Stimulated activated CD8-positive, alpha-beta memory T cell treated with anti-CD3 and anti-CD28 coated beads, Interleukin-4, amount 100 ng/mL, for 24 hours (primary cell): ENCODE data around the gene CRIP2.

Experiments used
- DNase-seq: peaks from one replicate; pipeline ENCODE4 v3.0.0-alpha.2; 2020; ENCODE audit warnings: low read depth

CRIP2 gene

DNA sequence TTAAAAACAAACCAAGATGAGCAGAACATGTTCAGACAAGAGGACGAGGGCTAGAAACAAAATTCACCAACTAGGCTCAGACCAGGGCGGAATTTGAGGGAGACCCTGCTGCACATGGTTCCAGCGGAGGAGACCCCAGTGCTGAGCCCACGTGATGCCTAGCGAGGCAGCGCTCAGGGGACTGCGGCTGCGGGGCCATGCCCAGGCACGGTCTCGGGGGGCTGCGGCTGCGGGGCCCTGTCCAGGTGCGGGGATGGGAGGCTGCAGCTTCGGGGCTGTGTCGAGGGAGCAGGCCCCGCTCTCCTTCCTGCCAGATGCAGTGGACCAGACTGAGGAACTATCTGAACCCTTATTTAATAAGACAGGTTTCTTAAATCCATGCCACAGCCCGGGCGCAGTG lies 12.7 kb upstream of the CRIP2 start:
- DNase-seq = no peak

DNA sequence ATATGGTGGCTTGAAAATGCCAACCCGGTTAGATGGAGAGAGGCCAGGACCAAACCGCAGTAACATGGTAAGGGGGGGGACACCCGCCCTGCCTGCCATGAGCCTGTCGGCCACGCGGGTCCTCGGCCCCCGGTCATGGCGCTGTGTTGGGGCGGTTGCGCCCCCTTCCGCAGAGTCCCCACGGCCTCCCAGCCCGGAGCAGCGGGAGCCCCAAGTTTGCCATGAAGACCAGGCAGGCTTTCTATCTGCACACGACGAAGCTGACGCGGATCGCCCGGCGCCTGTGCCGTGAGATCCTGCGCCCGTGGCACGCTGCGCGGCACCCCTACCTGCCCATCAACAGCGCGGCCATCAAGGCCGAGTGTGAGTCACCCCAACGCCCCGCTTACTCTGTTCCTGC lies 10.1 kb upstream of the CRIP2 start:
- DNase-seq = no peak

DNA sequence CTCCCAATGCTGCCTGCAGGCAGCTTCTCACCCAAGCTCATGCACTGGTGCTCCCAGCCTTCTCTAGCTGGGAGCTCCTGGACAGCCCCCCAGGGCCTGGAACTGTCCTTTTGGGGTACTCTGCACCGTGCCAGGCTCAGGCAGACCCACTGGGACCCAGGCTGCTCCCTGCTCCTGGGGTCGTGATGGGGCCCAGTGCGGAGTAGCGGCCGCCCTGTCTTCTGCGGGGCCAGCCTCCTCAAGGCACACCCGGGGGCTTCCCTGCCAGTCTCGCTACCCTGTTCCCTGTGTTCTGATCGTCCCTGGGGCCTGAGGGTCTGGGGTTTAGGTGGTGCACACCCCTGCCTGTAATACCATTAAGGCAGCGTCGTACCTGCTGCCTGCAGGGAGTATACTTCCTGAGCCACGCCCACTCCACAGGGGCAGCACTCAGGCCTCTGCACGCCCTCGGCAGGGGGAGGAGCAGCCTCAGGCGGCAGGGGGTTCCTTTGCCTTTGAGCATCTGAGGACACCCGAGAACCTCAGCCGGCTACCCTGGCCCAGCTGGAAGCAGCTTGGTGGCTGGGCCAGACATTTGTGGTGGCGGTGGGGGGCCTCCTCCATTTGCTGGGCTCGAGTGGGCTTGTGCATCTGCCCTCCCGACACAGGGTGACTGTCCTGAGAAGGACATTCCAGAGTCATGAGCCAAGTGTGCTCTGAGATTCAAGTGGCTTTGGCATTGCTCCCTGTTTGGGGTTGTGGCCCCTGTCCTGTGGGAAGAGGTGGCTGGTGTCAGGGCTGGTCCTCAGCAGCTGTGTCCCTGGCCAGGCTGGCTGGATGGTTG lies 9.2 kb upstream of the CRIP2 start:
- DNase-seq = no peak

DNA sequence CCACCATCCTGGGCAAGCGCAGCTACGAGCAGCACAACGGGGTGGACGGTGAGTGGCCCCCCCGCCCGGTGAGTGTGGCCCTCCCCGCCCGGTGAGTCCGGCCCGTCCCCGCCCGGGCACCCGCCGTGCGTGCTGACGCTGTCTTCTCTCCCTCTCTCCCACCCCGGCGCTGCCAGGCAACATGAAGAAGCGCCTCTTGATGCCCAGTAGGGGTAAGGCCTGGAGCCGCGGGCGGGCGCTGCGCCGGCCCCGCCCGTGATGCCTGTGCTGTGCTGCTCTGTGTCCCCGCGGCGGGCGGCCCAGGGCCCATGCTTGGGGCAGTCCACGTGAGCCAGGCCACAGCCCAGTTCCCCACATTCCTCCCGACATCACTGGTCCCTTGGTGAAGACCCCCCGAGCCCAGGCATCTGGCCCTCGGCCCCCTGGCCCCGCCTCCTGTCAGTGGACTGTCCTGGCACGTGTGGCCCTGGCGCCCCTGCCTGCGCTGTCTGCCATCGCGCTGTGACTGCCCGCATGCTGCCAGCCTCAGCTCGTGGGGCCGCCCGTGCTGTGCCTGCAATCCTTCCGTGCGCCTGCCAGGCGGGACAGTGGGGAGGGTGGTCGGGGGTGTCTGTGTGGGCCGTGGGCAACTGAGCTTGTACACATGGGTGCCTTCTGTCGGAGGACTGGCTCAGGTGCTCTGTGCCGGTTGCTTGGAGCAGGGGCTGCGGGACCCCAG lies 7.9 kb upstream of the CRIP2 start:
- no peak for DNase-seq

DNA sequence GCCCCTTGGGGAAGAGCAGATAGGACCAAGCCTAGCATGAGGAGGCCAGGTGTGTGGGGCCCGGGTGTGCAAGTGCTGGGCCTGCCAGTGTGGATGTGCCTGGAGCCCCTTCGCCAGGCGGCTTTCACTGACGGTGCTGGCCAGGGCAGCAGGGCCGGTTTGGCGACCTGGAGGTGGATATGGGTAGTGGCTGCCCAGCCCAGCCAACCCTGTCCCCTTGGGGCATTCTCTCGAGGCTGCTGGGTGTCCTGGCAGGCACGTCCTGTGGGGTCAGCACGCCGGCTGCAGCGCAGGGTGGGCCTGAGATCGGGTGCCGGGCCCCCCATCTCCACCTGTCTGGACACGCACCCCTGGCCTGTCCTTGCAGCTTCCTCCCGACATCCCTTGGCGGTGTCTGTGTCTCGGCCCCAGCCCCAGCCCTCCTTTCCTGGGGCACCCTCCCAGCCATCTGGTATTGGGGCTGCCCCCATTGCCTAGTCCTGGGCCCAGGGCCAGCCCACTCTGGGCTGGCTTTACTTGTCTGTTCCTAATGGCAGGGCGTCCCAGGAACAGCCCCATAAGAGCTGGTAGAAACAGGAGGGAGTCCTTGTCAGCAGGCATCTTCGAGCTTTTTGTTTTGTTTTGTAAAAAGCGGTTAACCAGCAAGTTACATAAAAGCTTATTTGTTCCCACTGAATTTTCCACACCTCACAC lies 7.2 kb upstream of the CRIP2 start:
- no peak for DNase-seq

DNA sequence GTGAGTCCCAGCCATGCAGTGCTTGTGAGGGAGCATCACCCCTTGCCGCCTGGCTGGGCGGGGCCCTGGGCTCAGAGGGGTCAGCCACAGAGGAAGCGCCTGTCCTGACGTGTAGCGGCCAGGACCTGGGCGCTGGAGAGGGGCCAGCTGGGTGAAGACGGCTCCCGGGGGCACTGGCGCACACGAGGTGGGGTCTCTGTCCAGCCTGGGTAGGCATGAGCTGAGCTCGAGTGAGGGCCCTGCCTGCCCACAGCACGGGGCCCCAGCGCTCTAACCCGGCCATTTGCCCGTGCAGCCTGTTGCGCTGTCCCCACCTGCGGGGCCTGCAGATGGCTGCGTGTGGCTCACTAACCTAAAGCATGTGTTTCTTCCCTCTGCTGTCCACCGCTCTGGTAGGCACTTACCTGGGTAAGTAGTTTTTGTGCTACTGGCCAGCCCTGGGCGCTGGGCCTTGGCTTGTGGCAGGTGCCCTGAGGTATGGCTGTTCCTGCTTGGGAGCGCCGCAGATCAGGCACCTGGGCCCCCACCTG lies 6.6 kb upstream of the CRIP2 start:
- no peak for DNase-seq

DNA sequence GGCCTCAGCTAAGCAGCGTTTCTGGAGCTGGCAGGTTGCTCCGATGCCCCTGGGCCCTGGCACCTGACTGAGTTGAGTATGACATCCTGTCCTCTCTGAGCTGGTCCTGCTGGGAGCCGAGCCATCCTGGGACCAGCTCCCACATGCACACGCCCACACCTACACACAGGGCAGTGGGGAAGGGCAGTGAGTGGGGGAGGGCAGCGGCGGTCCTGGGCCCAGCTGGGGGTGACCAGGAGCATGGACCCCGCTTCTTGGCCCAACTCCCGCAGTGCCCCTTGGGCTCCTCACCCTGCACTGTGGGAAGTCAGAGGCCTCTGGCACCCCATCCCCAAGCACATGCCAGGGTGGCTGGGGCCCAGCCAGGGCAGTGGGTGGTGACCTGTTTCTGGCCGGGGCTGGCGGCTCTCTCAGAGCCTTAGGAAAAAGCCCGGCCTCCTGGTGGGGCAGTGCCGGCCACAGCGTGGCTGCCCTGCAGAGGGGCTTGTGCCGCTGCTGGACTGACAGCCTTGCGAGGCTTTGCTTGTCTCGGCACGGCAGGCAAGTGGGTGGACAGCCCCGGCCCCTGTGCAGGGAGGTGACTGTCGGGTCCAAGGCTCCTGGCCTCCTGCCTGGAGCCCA lies 5.9 kb upstream of the CRIP2 start:
- DNase-seq = no peak

DNA sequence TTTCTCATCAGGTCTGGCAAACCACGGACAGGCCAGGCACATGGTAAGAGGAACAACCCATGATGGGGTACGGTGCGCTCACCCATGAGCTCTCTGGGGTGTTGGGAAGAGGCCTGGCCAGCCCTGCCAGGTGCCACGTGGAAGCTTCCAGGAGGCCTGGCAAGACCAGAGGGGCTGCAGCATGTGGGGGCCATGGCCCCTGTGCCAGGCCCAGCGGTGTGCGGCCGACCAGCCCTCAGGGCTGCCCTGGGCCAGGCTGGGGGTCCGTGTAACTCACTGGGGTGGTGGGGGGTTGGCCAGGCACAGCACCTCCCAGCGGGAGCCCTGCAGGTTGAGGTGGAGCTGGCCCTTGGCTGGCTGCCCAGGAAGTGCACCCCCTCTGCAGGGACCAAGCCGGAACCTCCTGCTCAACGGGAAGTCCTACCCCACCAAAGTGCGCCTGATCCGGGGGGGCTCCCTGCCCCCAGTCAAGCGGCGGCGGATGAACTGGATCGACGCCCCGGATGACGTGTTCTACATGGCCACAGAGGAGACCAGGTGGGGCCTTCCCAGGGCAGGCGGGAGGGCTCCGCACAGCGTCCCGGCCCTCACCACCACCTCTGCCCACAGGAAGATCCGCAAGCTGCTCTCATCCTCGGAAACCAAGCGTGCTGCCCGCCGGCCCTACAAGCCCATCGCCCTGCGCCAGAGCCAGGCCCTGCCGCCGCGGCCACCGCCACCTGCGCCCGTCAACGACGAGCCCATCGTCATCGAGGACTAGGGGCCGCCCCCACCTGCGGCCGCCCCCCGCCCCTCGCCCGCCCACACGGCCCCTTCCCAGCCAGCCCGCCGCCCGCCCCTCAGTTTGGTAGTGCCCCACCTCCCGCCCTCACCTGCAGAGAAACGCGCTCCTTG lies 4.9 kb upstream of the CRIP2 start:
- no peak for DNase-seq

DNA sequence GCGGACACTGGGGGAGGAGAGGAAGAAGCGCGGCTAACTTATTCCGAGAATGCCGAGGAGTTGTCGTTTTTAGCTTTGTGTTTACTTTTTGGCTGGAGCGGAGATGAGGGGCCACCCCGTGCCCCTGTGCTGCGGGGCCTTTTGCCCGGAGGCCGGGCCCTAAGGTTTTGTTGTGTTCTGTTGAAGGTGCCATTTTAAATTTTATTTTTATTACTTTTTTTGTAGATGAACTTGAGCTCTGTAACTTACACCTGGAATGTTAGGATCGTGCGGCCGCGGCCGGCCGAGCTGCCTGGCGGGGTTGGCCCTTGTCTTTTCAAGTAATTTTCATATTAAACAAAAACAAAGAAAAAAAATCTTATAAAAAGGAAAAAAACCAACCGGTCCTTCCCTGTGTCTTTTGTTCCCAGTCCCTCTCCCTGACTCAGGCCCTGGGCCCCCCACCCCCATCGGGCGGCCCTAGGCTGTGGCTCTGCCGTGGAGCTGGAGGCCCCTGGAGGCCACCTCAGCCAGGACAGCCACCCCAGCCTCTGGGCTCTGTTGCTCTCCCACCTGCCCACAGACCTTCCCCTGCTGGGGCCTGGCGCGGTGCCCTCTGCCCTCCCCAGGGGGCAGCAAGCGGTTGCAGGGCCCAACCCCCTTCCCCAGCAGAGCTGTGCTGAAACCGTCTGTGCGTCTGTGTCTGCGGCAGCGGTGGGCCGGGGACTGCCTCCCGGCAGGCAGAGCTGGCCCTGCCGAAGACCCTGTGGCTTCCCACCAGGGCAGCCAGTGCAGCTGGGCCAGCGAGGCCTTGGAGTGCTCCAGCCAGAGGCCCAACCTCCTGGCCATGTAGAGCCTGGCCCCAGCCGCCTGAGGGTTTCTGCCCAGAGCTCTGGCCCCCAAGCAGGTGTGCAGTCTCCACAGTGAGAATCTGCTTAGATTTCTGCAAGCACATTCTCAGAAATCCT lies 4.0 kb upstream of the CRIP2 start:
- DNase-seq = no peak

DNA sequence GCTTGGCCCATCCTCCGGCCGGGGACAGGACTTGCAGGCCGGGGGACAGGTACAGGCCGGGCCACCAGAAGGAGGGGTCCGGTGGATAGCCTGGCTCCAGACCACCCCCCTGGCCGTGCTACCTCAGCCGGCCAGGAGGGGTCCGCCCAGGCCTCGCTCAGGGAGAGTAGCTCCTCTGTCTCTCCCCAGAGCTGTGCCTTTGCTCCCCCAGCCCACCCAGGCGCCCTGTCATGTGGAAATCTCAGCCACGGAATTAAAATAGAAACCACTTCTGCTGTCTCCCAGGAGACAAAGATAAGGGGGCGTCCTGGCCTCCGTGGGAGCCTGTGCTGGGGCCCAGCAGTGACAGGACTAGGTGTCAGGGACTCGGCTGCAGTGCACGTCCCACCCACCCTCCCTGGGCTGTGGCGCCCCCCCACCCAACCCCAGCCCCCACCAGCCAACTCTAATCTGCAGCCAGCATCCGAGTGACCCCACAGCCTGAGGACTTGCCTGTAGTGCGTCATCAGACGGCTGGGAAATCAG lies 3.3 kb upstream of the CRIP2 start:
- DNase-seq = no peak

DNA sequence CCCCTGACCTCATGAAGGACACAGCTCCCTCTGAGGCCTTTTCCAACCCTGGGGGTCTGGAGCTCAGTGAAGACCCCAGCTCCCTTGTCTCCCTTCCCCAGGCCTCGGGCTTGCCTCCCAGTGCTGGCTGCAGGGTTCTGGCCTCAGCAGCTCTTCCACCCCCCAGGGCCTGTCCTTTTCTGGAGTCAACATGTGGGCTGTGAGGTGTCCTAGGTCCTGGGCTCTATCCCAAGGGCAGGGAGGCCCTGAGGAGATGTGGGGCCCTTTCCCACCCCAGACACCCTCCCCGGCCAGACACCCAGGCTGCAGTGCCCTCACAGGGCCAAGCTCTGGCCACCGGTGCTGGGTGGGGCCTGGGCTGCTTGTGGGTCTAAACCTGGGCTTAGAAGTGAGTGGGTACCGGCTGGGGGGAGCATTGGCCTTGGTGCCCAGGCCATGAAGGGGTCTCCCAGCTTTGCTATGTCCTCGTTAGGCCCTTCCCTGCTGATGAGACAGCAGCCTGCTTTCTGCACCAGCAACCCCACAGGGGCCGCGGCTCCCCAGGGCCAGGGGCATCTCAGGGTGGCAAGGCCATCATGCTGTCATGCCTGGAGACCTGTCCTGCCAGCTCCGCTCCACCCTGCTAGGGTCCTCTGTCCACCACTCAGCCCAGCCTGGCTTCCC lies 2.7 kb upstream of the CRIP2 start:
- DNase-seq = no peak

DNA sequence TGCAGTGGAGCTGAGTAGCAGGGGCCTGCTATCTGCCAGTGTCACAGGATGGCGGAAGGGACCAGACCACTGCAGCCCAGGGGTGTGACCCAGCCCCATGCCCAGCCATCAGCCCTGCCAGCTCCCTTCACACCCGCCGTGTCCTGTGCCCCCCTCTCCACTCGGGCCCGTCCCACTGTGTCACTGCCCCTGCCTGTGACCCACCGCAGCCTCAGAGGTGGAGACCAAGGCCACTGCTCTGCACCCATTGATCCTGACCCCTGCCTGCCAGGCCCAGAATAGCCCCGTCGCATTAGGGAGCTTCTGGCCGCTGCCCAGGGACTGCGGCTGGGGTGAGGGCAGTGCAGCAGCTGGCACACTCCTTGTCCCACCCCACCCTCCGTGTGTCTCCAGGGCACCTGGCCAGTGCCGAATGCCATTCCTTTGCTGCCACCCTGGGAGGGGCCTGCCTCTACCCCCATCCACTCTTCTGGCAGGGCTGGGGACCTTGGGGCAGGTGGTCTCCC lies 2.1 kb upstream of the CRIP2 start:
- DNase-seq = no peak

DNA sequence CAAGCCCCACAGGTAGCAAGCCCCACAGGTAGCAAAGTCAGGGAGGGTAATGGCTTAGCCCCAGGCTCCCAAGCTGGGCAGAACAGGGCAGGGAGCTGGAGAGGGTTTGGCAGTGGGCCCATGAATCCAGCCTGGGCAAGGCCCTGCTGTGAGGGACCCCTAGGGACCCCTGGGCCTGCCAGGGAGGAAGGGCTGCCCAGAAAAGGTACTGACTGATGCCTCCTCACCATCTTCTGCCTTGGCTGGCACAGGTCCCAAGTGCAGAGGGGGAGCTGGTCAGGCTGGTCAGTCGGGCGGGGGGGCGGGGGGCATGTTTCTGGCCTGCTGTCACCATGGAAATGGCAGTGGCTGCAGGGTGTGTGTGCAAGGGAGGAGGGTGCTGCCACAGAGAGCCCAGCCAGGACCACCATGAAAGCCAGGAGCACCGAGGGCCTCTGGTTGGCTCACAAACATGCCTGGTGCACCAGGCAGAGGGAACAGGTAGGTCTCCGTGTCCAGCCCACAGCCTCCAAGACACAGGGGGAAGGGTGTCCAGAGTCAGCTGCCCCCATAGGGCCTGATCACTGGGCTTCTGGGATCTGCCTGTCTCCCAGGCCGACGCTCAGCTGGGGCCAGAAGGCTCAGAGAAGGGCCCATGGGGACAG lies 1.5 kb upstream of the CRIP2 start:
- no peak for DNase-seq

DNA sequence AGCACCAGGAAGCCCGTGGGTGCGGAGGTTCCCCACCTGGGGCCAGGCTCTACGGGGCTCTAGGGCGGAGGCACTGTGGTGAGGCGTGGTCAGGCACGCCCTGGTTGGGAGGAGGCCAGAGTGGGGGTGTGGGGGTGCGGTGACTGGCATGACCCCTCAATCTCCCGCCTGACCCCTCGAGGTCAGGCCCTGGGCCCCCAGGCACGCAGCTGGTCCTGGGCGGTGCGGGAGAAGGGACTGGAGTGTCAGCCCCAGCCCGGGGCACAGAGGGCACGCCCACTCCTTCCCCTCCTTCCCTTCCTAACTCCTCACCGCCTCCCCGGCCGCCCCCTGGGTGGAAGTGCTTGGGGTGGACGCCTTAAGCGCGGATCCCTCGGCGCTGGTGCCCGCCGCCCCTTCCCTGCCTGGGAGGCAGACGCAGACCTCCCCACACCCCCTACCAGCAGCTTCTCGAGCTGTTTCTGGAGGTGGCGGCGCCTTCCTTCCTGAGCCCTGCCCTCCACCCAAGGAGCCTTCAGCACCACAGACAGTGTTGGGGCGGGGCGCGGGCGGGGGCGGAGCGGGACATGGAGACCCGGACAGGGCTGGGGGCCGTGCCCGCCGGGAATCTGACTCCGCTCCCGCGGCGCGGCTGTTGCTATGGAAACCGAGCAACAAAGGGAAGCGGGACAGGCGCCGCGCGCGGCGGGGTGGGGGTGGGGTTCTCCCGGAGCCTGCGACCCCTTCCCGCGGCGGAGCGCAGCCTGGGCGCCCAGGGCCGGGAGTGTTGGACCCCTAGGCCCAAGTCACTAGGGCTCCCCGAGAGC lies 741 bp upstream of the CRIP2 start:
- DNase-seq = peak; percentile 49

DNA sequence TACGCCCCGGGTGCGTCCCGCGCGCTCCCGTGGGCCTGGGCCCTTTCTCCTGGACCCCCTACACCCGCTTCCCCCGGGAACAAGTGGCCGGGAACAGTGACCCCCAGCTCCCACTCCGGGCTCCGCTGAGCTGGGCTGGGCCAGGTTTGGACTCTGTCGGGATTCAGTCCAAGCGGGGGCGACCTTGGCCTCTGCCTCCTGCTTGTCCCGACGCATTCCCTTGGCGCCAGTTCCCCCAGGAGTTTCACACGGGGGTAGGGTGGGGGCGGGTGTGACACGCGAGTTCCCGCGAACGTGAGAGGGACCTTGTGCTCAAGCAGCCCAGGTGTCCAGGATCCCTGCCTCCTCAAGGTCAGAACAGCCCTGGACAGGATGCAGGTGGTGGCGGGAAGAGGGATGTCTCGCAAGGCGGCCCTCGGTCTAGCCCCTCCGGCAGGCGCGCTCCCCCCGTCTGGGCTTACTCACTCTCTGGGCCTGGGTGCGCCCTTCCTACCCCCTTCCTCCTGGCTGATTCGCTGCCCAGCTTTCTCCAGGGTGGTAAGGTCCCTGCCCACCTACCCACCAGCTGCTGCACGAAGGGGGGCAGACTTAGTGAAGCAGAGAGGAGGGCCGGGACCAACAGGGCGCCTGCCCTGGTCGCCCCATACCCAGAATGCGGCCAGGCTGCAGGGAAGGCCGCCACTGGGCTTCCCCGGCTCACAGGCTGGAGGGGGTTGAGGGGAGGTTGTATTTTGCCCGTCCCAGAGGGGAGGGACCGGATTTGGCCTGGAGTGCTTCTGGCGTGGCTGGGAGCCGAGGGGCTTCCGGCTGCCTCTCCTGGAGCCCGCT lies 862 bp downstream of the CRIP2 start:
- no peak for DNase-seq

DNA sequence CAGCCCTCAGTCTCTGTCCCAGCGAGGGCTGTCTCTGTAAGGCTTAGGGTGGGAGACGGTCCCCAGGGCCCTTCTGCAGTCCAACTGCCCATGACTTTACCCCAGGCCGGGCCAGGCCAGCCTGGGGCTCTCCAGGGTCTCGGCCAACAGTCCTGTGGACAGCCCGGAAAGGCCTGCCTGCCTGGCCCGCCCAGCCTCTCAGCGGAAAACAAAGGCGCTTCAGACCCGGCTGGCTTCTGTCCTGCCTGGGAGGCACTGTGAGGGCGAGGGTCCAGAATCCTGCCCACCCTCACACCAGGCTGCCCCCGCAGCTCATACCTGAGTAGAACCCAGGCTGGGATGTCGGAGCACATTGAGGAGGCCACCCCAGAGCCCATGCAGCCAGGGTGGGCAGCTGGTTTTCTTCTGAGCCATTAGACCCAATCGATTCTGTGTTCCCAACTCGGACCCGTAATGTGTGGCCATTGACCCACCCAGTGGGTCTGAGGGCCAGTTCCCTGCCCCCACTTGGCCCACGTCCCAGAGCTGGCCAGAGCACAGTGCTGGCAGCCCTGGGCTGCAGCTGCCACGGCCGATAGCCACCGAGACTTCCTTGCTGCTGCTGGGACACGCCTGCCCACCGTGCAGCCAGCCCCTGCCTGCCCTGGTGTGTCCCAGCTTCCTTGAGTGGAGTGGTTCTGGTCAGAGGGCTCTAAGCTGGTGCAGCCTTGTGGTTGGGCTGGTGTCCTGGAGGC lies 1.6 kb downstream of the CRIP2 start:
- DNase-seq = no peak
